Activated CD4-positive, alpha-beta T cell treated with anti-CD3 and anti-CD28 coated beads, Interleukin-2, amount 50 U/mL, for 16 hours (primary cell): ENCODE data around the gene PRRG2.

ENCODE experiments used
- DNase-seq: peaks from one replicate; pipeline ENCODE4 v3.0.0-alpha.2; 2020

Gene PRRG2

DNA sequence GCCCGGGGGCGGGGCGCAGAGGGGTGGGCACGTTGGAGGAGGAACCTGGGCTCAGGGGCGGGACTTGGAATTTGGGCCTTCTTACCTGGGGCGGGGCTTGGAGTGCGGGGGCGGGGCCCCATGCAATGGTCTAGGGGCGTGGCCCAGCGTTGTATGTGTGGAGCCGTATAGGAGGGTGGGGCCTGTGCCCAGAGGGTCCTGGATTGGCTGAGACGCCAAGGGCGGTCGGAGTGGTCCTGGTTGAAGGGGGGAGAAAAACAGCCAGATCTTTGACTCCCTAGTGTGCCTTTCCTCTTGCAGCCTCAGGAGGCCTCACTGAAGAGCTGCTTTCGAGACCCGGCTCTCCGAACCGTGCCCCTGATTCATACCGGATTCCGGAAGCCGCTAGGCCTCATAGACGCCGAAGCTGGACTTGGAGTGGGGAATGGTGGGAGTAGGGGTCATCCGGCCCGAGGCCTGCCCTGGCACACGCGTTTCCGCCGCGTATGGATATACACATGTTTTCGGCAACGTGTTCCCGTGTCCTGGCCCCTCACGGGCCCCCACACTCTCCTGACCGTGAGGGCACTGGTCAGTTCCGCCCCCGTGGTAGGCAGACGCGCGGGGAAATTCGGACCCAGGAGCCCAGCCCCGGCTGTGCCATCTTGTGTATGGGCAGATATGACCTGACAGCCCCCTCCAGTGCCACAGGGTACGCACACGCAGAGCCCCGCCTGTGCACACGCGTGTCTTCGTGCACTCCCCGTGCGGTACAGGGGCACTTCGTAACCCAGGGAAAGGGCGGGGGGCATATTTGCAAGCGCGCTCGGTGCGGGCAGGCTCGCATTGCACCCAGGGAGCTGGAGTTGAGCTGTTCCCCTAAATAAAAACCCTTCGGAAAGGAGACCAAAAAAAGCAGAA is 9.2 kb downstream of the PRRG2 start:
- peak; percentile 98 for DNase-seq

DNA sequence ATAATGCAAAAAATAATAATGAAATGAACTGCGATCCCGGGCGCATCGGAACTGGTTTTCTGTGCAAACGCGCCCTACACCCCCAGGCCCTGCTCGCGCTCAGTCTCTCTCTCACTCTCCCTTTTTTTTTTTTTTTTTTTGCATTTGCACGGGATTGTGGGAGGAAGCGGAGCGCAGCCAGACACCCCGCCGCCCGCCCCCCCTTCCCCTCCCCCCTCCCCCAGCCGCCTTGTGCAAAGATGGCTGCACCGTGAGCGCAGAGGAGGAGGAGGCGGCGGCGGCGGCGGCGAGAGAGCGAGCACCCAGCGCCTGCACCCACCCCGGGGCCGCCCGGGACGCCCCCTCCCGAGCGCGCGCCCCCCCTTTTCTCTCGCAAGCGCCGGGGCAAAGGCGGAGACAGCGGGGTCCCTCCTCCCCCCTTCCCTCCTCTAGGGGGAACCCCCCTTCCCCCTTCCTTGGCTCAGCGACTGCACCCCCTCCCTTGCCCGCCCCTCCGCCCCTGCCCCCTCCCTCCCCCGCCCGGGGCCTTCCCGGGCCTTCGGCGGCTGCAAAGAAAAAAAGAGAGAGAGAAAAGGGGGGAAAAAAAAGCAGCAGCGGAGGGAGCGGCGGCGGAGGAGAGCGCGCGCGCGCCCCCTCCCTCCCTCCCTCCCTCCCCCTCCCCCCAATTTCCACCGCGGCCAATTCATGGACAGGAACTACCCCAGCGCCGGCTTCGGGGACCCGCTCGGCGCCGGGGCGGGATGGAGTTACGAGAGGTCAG is 10.0 kb downstream of the PRRG2 start, which contains the start of gene PRR12:
Gene PRR12, plus strand, starts transcription at position 212 of the 760 bp plus-strand sequence. Its CDS starts 473 bp downstream, at position 685.
- peak; percentile 67 for DNase-seq

DNA sequence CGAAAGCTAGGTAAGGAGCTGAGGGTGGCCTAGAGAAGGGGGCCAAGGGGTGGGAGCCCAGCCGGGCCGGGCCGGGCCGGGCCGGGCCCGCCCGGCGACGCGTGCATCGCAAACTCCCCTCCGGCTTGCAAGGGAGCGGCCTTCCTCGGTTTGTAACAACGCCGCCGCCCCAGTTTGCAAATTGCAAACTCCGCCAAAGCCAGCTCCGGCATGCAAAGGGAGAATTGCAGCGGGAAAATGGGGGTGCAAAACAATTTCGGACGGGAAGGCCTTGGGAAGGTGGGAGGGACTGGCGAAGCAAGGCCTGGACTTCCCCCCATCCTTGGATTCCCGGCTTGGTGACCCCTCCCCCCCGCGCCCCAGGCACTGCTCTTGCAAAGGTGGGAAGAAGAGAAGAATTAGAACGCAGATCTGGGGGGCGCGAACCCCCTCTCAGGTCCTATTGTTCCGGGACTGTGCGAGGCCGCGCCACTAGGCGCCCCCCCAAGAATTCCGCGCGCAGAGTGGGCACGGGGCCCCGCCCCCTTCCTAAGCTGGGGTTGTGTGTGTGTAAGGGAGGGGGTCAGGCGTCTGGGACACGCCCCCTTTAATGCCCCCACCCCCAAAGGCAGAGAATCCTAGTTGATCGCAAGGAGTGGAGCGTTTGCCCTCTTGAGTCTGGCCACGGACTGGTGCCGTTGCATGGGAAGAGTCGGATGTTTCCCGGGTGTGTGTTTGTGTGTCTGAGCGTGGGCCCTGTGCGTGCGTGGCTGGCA is 10.8 kb downstream of the PRRG2 start:
- DNase-seq, result peak; percentile 50

DNA sequence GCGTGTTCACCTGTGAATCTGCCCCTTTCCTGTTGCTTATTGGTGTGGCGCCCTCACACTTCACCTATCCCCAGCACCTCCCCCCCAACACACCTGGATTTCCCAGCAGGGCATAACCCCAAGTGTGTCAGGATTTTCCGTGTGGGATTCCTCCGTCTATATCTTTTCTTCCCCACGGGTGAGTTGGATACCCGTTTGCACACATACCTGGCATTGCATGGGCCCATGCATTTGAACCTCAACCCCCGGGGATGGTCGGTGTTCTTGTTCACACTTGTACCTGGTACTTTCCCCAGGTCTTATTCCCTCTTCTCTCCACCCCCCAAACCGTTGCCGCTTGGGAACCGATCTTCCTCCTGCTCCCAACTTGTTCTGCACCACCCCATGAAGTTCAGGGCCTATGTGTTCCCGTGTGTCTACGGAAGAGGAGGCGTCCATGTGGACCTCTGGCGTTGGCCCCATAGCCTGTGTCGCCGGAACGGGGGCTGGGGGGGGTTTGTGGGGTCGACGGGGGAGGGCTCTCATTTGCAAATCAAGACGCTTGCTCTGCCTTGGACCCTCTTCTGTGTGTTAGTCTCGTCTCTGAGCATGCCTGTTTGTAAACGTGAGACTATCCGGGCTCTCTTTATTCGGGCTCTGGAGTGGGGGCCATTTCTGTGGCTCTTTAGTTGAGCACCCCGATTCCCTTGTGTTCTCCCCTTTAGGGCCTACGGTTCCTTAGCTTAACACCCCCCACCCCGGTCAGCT is 11.5 kb downstream of the PRRG2 start:
- DNase-seq, result peak; percentile 25

DNA sequence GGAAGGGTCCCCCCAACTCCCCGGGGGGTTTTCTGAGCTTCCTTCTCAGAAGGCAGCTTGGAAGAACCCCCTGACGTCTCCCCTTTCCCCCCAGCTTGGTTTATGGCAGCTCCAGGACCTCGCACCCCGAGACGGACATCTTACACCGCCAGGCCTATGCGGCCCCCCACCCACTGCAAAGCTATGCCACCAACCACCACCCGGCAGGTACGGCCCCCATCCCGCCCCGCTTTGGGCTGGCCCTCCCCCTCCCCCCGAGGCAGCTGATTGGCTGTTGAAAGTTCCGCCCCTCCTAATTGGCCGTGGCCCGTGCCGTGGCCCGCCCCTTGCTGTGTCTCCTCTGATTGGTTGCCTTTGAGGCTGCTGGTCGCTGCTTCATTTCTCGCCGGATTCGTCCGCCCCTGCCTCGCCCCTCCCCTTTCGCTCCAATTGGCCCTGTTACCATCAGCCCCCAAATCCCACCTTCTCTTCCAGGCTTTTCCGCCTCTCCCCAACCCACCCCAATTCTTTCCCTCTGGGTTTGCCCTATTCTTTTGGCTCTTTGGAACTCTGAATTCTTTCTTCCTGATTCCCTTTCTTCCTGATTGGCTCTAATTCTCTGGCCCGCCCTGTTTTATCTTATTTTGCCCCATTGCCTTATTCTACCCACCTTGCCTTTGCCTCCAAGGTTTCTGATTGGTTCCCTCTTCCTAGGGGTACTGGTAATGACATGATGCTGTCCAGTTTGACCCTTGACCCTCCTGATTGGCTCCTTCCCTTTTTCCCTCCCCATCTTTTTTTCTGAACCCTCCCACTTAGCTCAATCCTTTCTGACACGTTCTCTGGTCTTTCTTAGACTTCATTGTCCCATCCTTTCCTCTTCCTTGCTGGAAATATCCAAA is 12.4 kb downstream of the PRRG2 start:
- DNase-seq, result peak; percentile 96

DNA sequence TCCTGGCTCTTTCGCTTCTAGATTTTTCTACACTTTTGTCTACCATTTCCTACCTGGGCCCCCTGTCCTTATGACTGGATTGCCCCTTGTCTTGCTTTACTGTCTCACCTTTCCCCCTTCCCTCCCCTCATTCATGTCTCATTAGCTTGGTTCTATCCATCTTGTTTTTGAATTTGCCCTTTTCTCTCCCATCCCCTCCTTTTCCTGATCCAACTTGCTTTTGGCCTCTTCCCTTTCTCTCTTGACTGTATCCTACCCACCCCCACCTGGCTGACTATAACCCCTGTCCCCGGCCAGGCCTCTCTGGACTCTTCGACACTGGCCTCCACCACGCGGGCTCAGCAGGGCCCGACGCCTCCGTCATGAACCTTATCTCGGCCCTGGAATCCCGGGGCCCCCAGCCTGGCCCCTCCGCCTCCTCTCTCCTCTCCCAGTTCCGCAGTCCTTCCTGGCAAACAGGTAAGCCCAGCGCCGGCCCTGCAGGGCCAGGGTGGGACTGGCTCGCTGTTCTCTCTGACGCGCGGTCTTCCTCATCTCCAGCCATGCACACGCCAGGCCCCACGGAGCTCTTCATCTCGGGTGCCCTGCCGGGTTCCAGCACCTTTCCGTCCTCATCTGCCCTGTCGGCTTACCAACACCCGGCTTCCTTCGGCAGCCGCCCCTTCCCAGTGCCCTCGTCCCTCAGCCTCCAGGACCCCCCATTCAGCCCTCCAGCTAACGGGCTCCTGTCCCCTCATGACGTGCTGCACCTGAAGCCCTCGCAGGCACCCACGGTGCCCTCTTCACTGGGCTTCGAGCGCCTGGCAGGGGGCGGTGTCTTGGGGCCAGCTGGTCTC is 13.3 kb downstream of the PRRG2 start:
- DNase-seq, result no peak

DNA sequence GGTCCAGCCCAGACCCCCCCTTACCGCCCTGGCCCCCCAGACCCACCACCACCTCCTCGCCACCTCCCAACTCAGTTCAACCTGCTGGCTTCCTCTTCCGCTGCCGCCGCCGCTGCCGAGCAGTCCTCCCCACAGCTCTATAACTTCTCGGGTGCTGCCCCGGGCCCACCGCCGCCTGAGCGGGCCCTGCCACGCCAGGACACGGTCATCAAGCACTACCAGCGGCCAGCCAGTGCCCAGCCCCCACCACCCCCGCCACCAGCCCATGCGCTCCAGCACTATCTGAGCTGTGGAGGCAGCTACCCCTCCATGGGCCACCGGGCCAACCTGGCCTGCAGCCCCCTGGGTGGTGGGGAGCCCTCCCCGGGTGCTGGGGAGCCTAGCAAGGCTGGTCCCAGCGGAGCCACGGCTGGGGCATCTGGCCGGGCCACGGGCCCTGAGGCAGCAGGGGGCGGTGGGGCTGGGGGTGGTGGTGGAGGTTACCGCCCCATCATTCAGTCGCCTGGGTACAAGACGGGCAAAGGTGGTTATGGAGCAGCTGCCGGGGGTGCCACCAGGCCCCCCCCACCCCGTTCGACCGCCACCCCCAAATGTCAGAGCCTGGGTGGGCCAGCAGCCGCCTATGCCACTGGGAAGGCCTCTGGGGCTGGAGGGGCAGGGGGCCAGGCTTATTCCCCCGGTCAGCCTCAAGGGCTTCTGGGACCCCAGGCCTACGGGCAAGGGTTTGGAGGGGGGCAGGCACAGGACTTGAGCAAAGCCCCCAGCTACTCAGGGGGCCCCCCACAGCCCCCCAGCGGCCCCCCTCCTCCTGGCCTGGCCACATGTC is 14.1 kb downstream of the PRRG2 start:
- DNase-seq, result no peak

DNA sequence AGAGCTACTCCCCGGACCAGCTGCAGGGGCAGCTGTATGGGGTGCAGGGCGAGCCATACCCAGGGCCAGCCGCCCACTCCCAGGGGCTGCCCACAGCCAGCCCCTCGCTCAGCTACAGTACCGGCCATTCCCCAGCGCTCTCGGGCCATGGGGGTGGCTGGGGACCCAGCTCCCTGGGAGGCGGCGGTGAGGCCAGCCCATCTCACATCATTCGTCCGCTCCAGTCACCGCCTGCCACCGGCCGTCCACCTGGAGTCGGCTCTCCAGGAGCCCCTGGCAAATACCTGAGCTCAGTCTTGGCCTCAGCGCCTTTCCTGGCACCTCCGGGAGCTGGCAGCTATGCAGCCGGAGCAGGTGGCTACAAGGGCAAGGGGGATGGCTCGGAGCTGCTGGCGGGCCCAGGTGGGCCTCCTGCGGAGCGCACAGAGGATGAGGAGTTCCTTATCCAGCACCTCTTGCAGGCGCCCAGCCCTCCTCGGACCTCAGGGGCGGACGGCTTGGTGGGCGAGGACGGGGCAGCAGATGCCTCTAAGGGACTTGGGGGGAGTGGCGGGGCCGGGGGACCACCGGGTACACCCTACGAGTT is 14.8 kb downstream of the PRRG2 start:
- no peak for DNase-seq

DNA sequence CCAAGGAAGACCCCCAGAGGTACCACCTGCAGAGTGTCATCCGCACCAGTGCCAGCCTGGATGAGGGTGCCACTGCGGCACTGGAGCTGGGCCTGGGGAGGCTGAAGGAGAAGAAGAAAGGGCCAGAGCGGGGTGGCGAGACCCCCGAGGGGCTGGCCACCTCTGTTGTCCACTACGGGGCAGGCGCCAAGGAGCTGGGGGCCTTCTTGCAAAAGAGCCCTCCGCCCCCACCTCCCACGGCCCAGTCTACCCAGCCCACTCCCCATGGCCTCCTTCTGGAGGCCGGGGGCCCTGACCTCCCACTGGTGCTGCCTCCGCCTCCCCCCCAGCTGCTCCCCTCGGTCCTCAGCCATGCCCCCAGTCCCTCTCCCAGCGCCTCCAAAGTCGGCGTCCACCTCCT is 15.3 kb downstream of the PRRG2 start:
- DNase-seq, result no peak

DNA sequence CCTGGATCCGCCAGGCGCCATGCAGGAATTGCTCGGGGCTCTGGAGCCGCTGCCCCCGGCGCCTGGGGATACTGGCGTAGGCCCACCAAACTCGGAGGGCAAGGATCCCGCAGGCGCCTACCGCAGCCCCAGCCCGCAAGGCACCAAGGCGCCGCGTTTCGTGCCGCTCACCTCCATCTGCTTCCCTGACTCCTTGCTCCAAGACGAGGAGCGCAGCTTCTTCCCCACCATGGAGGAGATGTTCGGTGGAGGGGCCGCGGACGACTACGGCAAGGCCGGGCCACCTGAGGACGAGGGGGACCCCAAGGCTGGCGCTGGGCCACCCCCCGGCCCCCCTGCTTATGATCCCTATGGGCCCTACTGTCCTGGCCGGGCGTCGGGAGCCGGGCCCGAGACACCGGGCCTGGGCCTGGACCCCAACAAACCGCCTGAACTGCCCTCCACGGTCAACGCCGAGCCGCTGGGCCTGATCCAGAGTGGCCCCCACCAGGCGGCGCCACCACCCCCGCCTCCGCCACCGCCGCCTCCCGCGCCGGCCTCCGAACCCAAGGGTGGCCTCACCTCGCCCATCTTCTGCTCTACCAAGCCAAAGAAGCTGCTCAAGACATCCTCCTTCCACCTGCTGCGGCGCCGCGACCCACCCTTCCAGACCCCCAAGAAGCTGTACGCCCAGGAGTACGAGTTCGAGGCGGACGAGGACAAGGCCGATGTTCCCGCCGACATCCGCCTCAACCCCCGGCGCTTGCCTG is 16.0 kb downstream of the PRRG2 start:
- DNase-seq, result no peak

DNA sequence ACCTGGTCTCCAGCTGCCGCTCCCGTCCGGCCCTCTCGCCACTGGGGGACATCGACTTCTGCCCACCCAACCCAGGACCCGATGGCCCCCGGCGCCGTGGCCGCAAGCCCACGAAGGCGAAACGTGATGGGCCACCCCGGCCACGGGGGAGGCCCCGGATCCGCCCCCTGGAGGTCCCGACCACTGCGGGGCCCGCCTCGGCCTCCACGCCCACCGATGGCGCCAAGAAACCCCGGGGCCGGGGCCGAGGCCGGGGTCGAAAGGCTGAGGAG is 16.5 kb downstream of the PRRG2 start:
- DNase-seq, result no peak

DNA sequence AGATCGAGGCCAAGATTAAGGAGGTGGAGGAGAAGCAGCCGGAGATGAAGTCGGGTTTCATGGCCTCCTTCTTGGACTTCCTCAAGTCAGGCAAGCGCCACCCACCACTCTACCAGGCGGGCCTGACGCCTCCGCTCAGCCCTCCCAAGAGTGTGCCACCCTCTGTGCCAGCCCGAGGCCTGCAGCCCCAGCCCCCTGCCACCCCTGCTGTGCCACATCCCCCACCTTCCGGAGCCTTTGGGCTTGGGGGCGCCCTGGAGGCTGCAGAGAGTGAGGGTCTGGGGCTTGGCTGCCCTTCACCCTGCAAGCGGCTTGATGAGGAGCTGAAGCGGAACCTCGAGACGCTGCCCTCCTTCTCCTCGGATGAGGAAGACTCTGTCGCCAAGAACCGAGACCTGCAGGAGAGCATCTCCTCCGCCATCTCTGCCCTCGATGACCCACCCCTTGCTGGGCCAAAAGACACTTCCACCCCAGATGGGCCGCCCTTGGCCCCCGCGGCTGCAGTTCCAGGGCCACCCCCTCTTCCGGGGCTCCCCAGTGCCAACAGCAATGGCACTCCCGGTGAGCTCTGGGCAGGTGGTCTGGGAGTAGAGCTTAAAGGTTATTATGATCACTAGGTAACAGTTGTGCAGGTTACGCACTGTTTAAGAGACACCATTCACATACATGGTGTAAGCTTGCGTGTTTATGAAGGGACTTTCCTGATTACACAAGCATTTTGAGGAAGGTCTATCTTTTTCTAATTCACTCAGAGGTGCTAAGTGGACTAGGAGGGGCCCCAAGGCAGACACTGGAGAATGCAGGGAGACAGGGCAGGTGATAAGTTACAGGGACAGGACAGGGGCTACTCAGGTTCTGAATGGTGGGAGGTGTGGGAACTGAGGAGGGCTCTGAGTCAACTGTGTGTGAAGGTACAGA is 18.5 kb downstream of the PRRG2 start:
- DNase-seq, result no peak

DNA sequence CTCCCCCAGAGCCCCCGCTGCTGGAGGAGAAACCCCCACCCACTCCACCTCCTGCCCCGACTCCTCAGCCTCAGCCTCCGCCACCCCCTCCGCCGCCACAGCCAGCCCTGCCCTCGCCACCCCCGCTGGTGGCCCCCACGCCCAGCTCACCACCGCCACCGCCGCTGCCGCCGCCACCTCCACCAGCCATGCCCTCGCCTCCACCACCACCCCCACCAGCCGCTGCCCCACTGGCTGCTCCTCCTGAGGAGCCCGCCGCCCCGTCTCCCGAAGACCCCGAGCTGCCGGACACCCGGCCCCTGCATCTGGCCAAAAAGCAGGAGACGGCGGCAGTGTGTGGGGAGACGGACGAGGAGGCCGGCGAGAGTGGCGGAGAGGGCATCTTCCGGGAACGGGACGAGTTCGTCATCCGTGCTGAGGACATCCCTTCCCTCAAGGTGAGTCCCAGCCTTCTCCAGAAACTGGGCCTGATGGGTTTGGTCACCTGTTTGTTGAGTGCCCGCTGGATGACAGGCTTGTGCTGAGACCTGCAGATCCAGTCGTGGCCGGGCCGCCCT is 20.4 kb downstream of the PRRG2 start:
- DNase-seq, result no peak

DNA sequence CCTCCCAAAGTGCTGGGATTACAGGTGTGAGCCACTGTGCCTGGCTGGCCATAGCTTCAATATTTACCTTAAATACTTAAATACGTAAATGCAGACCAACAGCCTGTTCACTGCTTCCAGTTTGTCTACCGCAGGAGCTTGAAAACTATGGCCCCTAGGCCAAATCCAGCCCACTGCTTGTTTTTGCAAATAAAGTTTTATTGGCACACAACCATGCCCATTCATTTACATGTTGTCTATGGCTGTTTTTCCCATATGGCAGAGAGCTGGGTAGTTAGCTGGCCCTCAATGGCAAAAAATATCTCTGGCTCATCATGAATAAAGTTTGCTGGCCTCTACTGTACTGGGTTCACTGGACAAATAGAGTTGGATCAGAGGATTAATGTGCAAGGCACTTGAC is 21.7 kb downstream of the PRRG2 start:
- DNase-seq, result no peak

DNA sequence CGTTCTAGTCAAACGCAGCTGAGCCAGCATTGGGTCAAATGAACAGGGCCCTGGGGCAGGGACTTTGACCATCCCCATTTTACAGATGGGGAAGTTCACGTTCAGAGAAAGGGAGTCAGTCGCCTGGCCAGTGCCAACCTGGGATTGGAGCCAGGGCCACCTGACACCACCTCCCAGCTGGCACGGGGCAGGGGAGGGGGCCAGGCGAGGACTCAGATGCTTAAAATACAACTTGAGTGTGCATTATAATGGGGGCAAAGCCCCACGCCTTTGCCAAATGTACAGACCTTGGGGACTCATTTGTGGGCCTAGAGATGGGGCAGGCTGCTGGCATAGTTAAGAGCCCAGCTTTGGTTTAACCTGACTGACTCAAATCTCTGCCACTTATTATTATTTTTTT is 24.5 kb downstream of the PRRG2 start:
- no peak for DNase-seq

DNA sequence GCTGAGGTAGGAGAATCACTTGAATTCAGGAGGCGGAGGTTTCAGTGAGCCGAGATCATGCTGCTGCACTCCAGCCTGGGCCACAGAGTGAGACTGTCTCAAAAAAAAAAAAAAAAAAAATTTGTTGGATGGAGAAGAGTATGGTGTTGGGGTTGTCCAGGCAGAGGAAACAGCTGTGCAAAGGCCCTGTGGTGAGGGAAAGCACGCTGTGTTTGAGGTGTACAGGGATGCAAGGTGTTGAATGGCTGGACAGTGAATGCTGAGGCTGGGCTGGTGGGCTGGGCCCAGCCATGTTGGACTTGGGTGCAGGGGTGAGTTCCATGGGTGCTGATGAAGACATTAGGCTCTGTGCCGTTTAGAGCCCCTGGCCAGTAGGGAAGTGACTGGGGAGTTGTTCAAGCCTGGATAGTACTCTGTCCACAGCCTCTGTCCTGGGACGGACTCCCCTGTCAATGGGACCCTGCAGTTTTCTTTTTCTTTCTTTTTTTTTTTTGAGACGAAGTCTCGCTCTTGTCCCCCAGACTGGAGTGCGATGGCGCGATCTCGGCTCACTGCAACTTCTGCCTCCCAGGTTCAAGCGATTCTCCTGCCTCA is 28.5 kb downstream of the PRRG2 start:
- no peak for DNase-seq

DNA sequence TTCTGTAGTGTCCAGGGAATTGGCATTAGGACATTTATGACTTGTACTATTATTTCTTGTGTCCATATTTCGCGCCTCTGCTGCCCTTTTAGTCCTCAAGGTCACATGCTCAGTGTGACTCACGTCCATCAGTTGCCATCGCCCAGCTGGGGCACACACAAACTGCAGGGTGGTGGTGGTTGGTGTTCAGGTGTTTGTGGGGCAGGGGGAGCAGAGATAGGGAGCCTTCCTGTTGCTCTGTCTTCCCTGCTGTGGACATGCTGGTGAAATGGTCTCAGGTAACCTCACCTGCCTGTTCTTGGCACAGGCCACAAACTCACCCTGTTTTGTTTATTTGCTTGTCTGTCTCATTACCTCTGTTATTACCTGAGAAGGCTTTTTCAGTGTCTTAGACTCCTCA is 32.3 kb downstream of the PRRG2 start:
- DNase-seq, result no peak
